HepG2 (cell line): ENCODE results near the gene PRDM12. TPM values are rescaled to one million over a fixed set of nuclear protein-coding genes. Genes with fewer than 3 reads are reported as not detected.

ENCODE experiments used
- ATAC-seq: fragments of 200-7000 bp; cut with Tn5 transposase; 3 replicates; pipeline ENCODE4 v1.9.1; 2020; ENCODE audit warnings: mild to moderate bottlenecking, moderate library complexity
- BruUV-seq: library from RNA; stranded (reverse); fragments of 400-500 nt; replicated peaks from 2 replicates; lab custom pipeline; 2021; lab: Mats Ljungman, UMichigan
- CTCF ChIA-PET: fragments of 300-600 bp; formaldehyde crosslinking; extraction: SDS; loops from one replicate; lab custom pipeline; 2021; ENCODE audit warnings: low total read pairs, inconsistent platforms, low intra/inter-chr PET ratio; lab: Yijun Ruan, JAX
- POLR2A ChIA-PET: fragments of 350-600 bp; sonication (Branson Sonifier 250); formaldehyde crosslinking; loops from one replicate; lab custom pipeline; 2020; ENCODE audit warnings: antibody characterized with exemption, inconsistent platforms; lab: Yijun Ruan, JAX
- DNase-seq: peaks from one replicate; pipeline ENCODE4 v3.0.0-alpha.2; 2015; ENCODE audit warnings: low spot score
- FAIRE-seq: peaks from 3 replicates; lab custom pipeline; 2011; peaks lifted over from hg19 to GRCh38; lab: Jason Lieb, UNC
- H2AFZ ChIP-seq: one replicate; pipeline ENCODE4 v1.6.1; 2011; ENCODE audit warnings: low read length, inconsistent platforms
- H3K27ac ChIP-seq: fragments of 300-600 bp; 3 replicates; pipeline ENCODE4 v1.8.0; 2011; ENCODE audit warnings: mixed run types, mild to moderate bottlenecking, mixed read lengths, low read length, inconsistent platforms; ENCODE audit not compliant: insufficient read depth; ENCODE audit errors: extremely low read length
- H3K27me3 ChIP-seq, 2 experiments: fragments of 200-600 bp in 1 of 2; 2 replicates in 1 of 2; 3 replicates in 1 of 2; pipeline versions ENCODE4 v1.6.0 to v1.8.0; 2011; ENCODE audit warnings: low read length in 2 of 2, mild to moderate bottlenecking in 2 of 2, moderate library complexity in 2 of 2, inconsistent platforms in 1 of 2; ENCODE audit not compliant: insufficient read depth in 2 of 2, control insufficient read depth in 1 of 2
- H3K36me3 ChIP-seq, 2 experiments: fragments of 200-600 bp in 1 of 2; replicated peaks in 1 of 2; 2 replicates in 1 of 2; 3 replicates in 1 of 2; pipeline versions ENCODE4 v1.5.1 to v1.8.0; 2011; ENCODE audit warnings: low read length in 2 of 2, inconsistent platforms in 1 of 2; ENCODE audit not compliant: insufficient read depth in 2 of 2, control insufficient read depth in 1 of 2
- H3K4me1 ChIP-seq: 2 replicates; pipeline ENCODE4 v1.5.1; 2012; ENCODE audit warnings: low read length, inconsistent platforms; ENCODE audit not compliant: insufficient read depth
- H3K4me2 ChIP-seq: 2 replicates; pipeline ENCODE4 v1.6.0; 2011; ENCODE audit warnings: low read depth, low read length, inconsistent platforms
- H3K4me3 ChIP-seq, 3 experiments: fragments of 200-600 bp in 1 of 3; sonication (generic), shearing (Covaris generic) in 1 of 3; replicated peaks in 1 of 3; 2 replicates each; pipeline ENCODE4 v1.5.1; 2011 to 2016; ENCODE audit warnings: low read length in 3 of 3, inconsistent platforms in 2 of 3, low read depth in 2 of 3, mild to moderate bottlenecking in 2 of 3, control low read depth in 1 of 3, mixed read lengths in 1 of 3; ENCODE audit not compliant: insufficient read depth in 1 of 3
- H3K79me2 ChIP-seq: one replicate; pipeline ENCODE4 v1.6.1; 2011; ENCODE audit warnings: low read length, inconsistent platforms; ENCODE audit not compliant: insufficient read depth
- H3K9ac ChIP-seq: 2 replicates; pipeline ENCODE4 v1.6.0; 2011; ENCODE audit warnings: mild to moderate bottlenecking, low read depth, low read length, inconsistent platforms; ENCODE audit not compliant: insufficient read depth
- H3K9me3 ChIP-seq: 2 replicates; pipeline ENCODE4 v1.5.1; 2012; ENCODE audit warnings: mild to moderate bottlenecking, low read length
- H4K20me1 ChIP-seq: 2 replicates; pipeline ENCODE4 v1.6.0; 2011; ENCODE audit warnings: inconsistent platforms, mild to moderate bottlenecking, low read length, moderate library complexity; ENCODE audit not compliant: insufficient read depth
- ARID5B ChIP-seq: IDR thresholded peaks from 2 replicates; pipeline ENCODE4 v1.4.0; 2020; ENCODE audit warnings: mild to moderate bottlenecking, missing genetic modification reagents
- CBX1 ChIP-seq: IDR thresholded peaks from one replicate; pipeline ENCODE4 v1.6.1; 2016; ENCODE audit warnings: antibody characterized with exemption, low read depth
- CREB3 ChIP-seq: sonication (generic); formaldehyde crosslinking; IDR thresholded peaks from 2 replicates; pipeline ENCODE4 v1.5.0; 2020; ENCODE audit warnings: missing genetic modification reagents
- CTCF ChIP-seq: sonication (generic); formaldehyde crosslinking; IDR thresholded peaks from 2 replicates; pipeline ENCODE4 v1.5.0; 2020; ENCODE audit warnings: mild to moderate bottlenecking, missing genetic modification reagents, moderate library complexity
- MAFK ChIP-seq, 2 experiments: IDR thresholded peaks in 1 of 2; conservative IDR thresholded peaks in 1 of 2; 2 replicates each; pipeline ENCODE4 v1.6.1; 2011; ENCODE audit warnings: improper control_type of control experiment in 2 of 2, low read length in 2 of 2
- TOE1 ChIP-seq: sonication (generic); formaldehyde crosslinking; IDR thresholded peaks from 2 replicates; pipeline ENCODE4 v1.4.0; 2020; ENCODE audit warnings: mild to moderate bottlenecking, missing genetic modification reagents
- WIZ ChIP-seq: sonication (generic); formaldehyde crosslinking; IDR thresholded peaks from 2 replicates; pipeline ENCODE4 v1.5.1; 2020; ENCODE audit warnings: mild to moderate bottlenecking, missing genetic modification reagents
- ZBED4 ChIP-seq: sonication (generic); formaldehyde crosslinking; IDR thresholded peaks from 2 replicates; pipeline ENCODE4 v1.4.0; 2020; ENCODE audit warnings: missing genetic modification reagents, borderline replicate concordance
- ZFP36L1 ChIP-seq: sonication (generic); formaldehyde crosslinking; IDR thresholded peaks from 2 replicates; pipeline ENCODE4 v1.8.0; 2022; ENCODE audit warnings: mild to moderate bottlenecking, missing genetic modification reagents, moderate library complexity
- ZNF329 ChIP-seq: sonication (generic); formaldehyde crosslinking; IDR thresholded peaks from 2 replicates; pipeline ENCODE4 v1.9.0; 2021; ENCODE audit warnings: low read depth, mild to moderate bottlenecking, missing genetic modification reagents
- ZNF770 ChIP-seq: sonication (generic); formaldehyde crosslinking; IDR thresholded peaks from 2 replicates; pipeline ENCODE4 v1.5.0; 2020; ENCODE audit warnings: mild to moderate bottlenecking, missing genetic modification reagents
- ZSCAN30 ChIP-seq: sonication (generic); formaldehyde crosslinking; IDR thresholded peaks from 2 replicates; pipeline ENCODE4 v1.5.0; 2020; ENCODE audit warnings: mild to moderate bottlenecking, missing genetic modification reagents
- WGBS: methylation state at CpG from one replicate; pipeline ENCODE4 v1.1.6; 2017; ENCODE audit warnings: low lambda C conversion rate; 5-methylcytosine and 5-hydroxymethylcytosine counted together
- in situ Hi-C: cut with HindIII; loops from 2 replicates; pipeline ENCODE4 v1.10.0; 2017; ENCODE audit warnings: low pct_unique_long_range_greater_than_20kb; ENCODE audit not compliant: extremely low pct_ligation_motif_present
- intact Hi-C: fragments of 100-400 bp; cut with micrococcal nuclease; formaldehyde crosslinking; loops from one replicate; pipeline ENCODE4 v1.10.0; 2022; ENCODE audit not compliant: unreplicated experiment
- polyA plus RNA-seq, 8 experiments: library from polyadenylated mRNA; depleted of rRNA in 3 of 8; stranded (reverse) in 7 of 8; unstranded in 1 of 8; fragments of >200 nt; fragmentation: Illumina TruSeq in 4 of 8; extraction: Trizol in 4 of 8; gene quantifications; 2 replicates each; pipeline versions ENCODE4 v1.2.1 to v1.2.3, GENCODE V29; 2011 to 2016; ENCODE audit warnings: low read depth in 4 of 8, missing spikeins in 1 of 8, mixed read lengths in 1 of 8; ENCODE audit not compliant: insufficient read depth in 1 of 8
- total RNA-seq, 5 experiments: library from RNA; depleted of rRNA; stranded (reverse); fragments of >200 nt; fragmentation: Illumina TruSeq; extraction: Trizol; gene quantifications; 2 replicates each; pipeline ENCODE4 v1.2.3, GENCODE V29; 2016; ENCODE audit warnings: low read depth in 1 of 5

Gene PRDM12
- total and polyA plus RNA-seq, 2 of the 13 experiments (the other 11 are each of a cell fraction or from before 2014, with no cell fraction given): 0.04 to 0.07 TPM

GRCh38 chr9:130624154-130624553, 40.2 kb upstream of the PRDM12 start:
- Histone ChIP-seq H3K9ac (no peak overlapping the region), H3K79me2 (no peaks in the 10 kb centered on the region), H3K4me3 (no peak overlapping the region), H4K20me1 (no peaks in the 10 kb centered on the region), H3K9me3 (no peaks in the 10 kb centered on the region), H3K36me3 (peaks cover 30 to 83% of the 10 kb centered on the region in 2 experiments), H3K27me3 (no peaks in the 10 kb centered on the region), H2AFZ (no peak overlapping the region), H3K27ac (no peak overlapping the region), H3K4me2 (no peak overlapping the region), H3K4me1 (no peaks in the 10 kb centered on the region)
- 94% methylated on average over 4 of the region's 4 CpGs for WGBS
- no peak for FAIRE-seq
- ATAC-seq: peak; percentile 76
- DNase-seq: peak; percentile 16
- BruUV-seq: no TSS peak
- in situ Hi-C loops: no loop called here
- intact Hi-C loops: no loop called here
- CTCF ChIA-PET: interaction anchor here (1.4 kb wide), 1 partner anchor 163 kb away, joined by 9 read pairs; no protein-coding TSS in a partner anchor
- POLR2A ChIA-PET: no interaction called here
- TF ChIP-seq ZNF329 (CRISPR knock-in tag) (no peak), WIZ (CRISPR knock-in tag) (no peak), ZSCAN30 (no peak), ZNF770 (CRISPR knock-in tag) (no peak), MAFK (conservative IDR thresholded peaks at IDR 0.05 in 1 of 2, IDR thresholded peaks at IDR 0.05 in 1 of 2; ENCODE audit: low read length in 2 of 2) (peak; percentile 70 to 84), ARID5B (CRISPR knock-in tag) (no peak), CREB3 (CRISPR knock-in tag) (no peak), CBX1 (no peak), TOE1 (CRISPR knock-in tag) (no peak), ZFP36L1 (no peak), ZBED4 (CRISPR knock-in tag) (no peak), CTCF (CRISPR knock-in tag) (peak; percentile 24)
